CD14-positive monocyte (primary cell): ENCODE results near the gene CEBPE. TPM values are rescaled to one million over a fixed set of nuclear protein-coding genes. Genes with fewer than 3 reads are reported as not detected.

Experiments
- DNase-seq, 3 donors: peaks; one replicate each; pipeline ENCODE4 v3.0.0-alpha.2; 2011 to 2022
- H2AFZ ChIP-seq: 2 replicates; pipeline ENCODE4 v1.6.0; 2012; ENCODE audit warnings: mild to moderate bottlenecking, low read depth, low read length, inconsistent platforms; ENCODE audit not compliant: insufficient read depth, poor library complexity, severe bottlenecking
- H3K27ac ChIP-seq, 2 donors: 1 replicate in 1 of 2; 2 replicates in 1 of 2; pipeline ENCODE4 v1.5.1; 2012 to 2013; ENCODE audit warnings: low read length in 2 of 2, control low read depth in 1 of 2, inconsistent platforms in 1 of 2, low read depth in 1 of 2, mild to moderate bottlenecking in 1 of 2
- H3K27me3 ChIP-seq, 2 donors: one replicate each; pipeline versions ENCODE4 v1.6.0 to v1.6.1; 2011 to 2013; ENCODE audit warnings: low read length in 2 of 2; ENCODE audit not compliant: control insufficient read depth in 2 of 2, insufficient read depth in 2 of 2
- H3K36me3 ChIP-seq, 2 donors: replicated peaks in 1 of 2; 1 replicate in 1 of 2; 2 replicates in 1 of 2; pipeline versions ENCODE4 v1.5.1 to v1.6.1; 2012 to 2013; ENCODE audit warnings: low read length in 2 of 2, control low read depth in 1 of 2, inconsistent platforms in 1 of 2, mild to moderate bottlenecking in 1 of 2; ENCODE audit not compliant: insufficient read depth in 2 of 2, control insufficient read depth in 1 of 2
- H3K4me1 ChIP-seq, 2 donors: 1 replicate in 1 of 2; 2 replicates in 1 of 2; pipeline versions ENCODE4 v1.5.1 to v1.6.1; 2012 to 2013; ENCODE audit warnings: low read length in 2 of 2, control low read depth in 1 of 2, inconsistent platforms in 1 of 2, mild to moderate bottlenecking in 1 of 2, moderate library complexity in 1 of 2; ENCODE audit not compliant: insufficient read depth in 2 of 2, control insufficient read depth in 1 of 2
- H3K4me2 ChIP-seq: replicated peaks from 2 replicates; pipeline ENCODE3; 2012; ENCODE audit warnings: low read length, moderate library complexity, mild to moderate bottlenecking; ENCODE audit not compliant: poor library complexity, severe bottlenecking; ENCODE audit errors: extremely low read depth
- H3K4me3 ChIP-seq, 3 experiments: fragments of 200-600 bp in 1 of 3; sonication (generic) in 1 of 3; replicated peaks in 1 of 3; 1 replicate in 2 of 3; 2 replicates in 1 of 3; pipeline ENCODE4 v1.5.1; 2011 to 2013; ENCODE audit warnings: low read length in 3 of 3, mild to moderate bottlenecking in 3 of 3, control low read depth in 2 of 3, low read depth in 2 of 3, inconsistent platforms in 1 of 3, moderate library complexity in 1 of 3
- H3K79me2 ChIP-seq: 2 replicates; pipeline ENCODE4 v1.6.0; 2012; ENCODE audit warnings: mild to moderate bottlenecking, control low read depth, inconsistent platforms, low read length, moderate library complexity; ENCODE audit not compliant: insufficient read depth
- H3K9ac ChIP-seq: 2 replicates; pipeline ENCODE4 v1.6.0; 2017; ENCODE audit warnings: low read length, mild to moderate bottlenecking; ENCODE audit not compliant: insufficient read depth, poor library complexity, severe bottlenecking
- H3K9me3 ChIP-seq, 2 donors: replicated peaks in 1 of 2; 1 replicate in 1 of 2; 2 replicates in 1 of 2; pipeline versions ENCODE4 v1.5.1 to v1.6.1; 2012 to 2013; ENCODE audit warnings: low read length in 2 of 2, control low read depth in 1 of 2; ENCODE audit not compliant: control insufficient read depth in 1 of 2, insufficient read depth in 1 of 2
- H4K20me1 ChIP-seq: 2 replicates; pipeline ENCODE4 v1.6.0; 2012; ENCODE audit warnings: mild to moderate bottlenecking, low read length, control low read depth, moderate library complexity; ENCODE audit not compliant: insufficient read depth
- H3K27ac Mint-ChIP-seq, 7 donors: one replicate each; pipeline ENCODE4 v1.8.0; 2020; ENCODE audit warnings: mild to moderate bottlenecking in 7 of 7, mixed read lengths in 7 of 7, moderate library complexity in 6 of 7, inconsistent platforms in 2 of 7
- H3K27me3 Mint-ChIP-seq, 3 donors: one replicate each; pipeline ENCODE4 v1.8.0; 2021 to 2022; ENCODE audit warnings: low read depth in 3 of 3, mild to moderate bottlenecking in 3 of 3, mixed read lengths in 3 of 3, moderate library complexity in 3 of 3, inconsistent platforms in 1 of 3
- H3K36me3 Mint-ChIP-seq, 2 donors: one replicate each; pipeline ENCODE4 v1.8.0; 2020; ENCODE audit warnings: mixed read lengths in 2 of 2, inconsistent platforms in 1 of 2, mild to moderate bottlenecking in 1 of 2
- H3K4me1 Mint-ChIP-seq: one replicate; pipeline ENCODE4 v1.8.0; 2020; ENCODE audit warnings: mild to moderate bottlenecking, mixed read lengths
- H3K4me3 Mint-ChIP-seq, 2 donors: one replicate each; pipeline ENCODE4 v1.8.0; 2020; ENCODE audit warnings: mild to moderate bottlenecking in 2 of 2, mixed read lengths in 2 of 2, moderate library complexity in 1 of 2
- H3K9me3 Mint-ChIP-seq, 7 donors: one replicate each; pipeline ENCODE4 v1.8.0; 2020 to 2022; ENCODE audit warnings: mixed read lengths in 7 of 7, mild to moderate bottlenecking in 6 of 7, moderate library complexity in 6 of 7, inconsistent platforms in 2 of 7
- CTCF ChIP-seq: fragments of 200-600 bp; IDR thresholded peaks from one replicate; pipeline ENCODE4 v1.8.0; 2022; ENCODE audit warnings: antibody characterized with exemption, mild to moderate bottlenecking
- WGBS: methylation state at CpG from one replicate; pipeline ENCODE4 v1.1.5; 2013; ENCODE audit warnings: missing lambda C conversion rate; ENCODE audit not compliant: insufficient coverage; 5-methylcytosine and 5-hydroxymethylcytosine counted together
- intact Hi-C, 2 donors: fragments of 100-400 bp; cut with micrococcal nuclease; formaldehyde crosslinking; loops; one replicate each; pipeline versions ENCODE4 v1.15.0 to v1.15.1; 2023
- polyA plus RNA-seq, 3 donors: library from polyadenylated mRNA; depleted of rRNA in 1 of 3; unstranded in 2 of 3; stranded (reverse) in 1 of 3; fragments of 300-500 nt in 2 of 3; fragments of >200 nt in 1 of 3; fragmentation: Illumina TruSeq in 2 of 3; gene quantifications; 1 replicate in 2 of 3; 2 replicates in 1 of 3; pipeline ENCODE4 v1.2.3, GENCODE V29; 2012 to 2021

The CEBPE gene
- polyA plus RNA-seq, 3 donors = 0.73 to 1.5 (median 1.3) TPM

GRCh38 chr14:23123419-23123818, 4.4 kb upstream of the CEBPE start:
- H3K36me3 ChIP-seq = no peaks in the 10 kb centered on the region
- DNase-seq = no peak
- H3K36me3 Mint-ChIP-seq = no peaks in the 10 kb centered on the region
- peaks cover 39% of the 10 kb centered on the region for H3K4me1 Mint-ChIP-seq
- no peak overlapping the region for H3K9ac ChIP-seq
- H4K20me1 ChIP-seq = no peaks in the 10 kb centered on the region
- no peak overlapping the region for H3K4me3 ChIP-seq
- H3K4me1 ChIP-seq = peaks cover 23 to 31% of the 10 kb centered on the region in 2 donors
- no peak overlapping the region for H3K27ac Mint-ChIP-seq
- H2AFZ ChIP-seq = peak overlapping the region; percentile 2
- 79% methylated on average over 4 of the region's 8 CpGs for WGBS
- H3K4me2 ChIP-seq = no peak overlapping the region
- no peaks in the 10 kb centered on the region for H3K9me3 ChIP-seq
- H3K4me3 Mint-ChIP-seq = no peak overlapping the region
- no peak for TF ChIP-seq CTCF
- no peaks in the 10 kb centered on the region for H3K27me3 ChIP-seq
- H3K9me3 Mint-ChIP-seq = peaks cover 0 to 2% (median 0%) of the 10 kb centered on the region in 7 donors
- peaks cover 0 to 2% (median 0%) of the 10 kb centered on the region in 3 donors for H3K27me3 Mint-ChIP-seq
- intact Hi-C loops = no loop called here
- peaks cover 13% of the 10 kb centered on the region for H3K79me2 ChIP-seq
- H3K27ac ChIP-seq = no peak overlapping the region

GRCh38 chr14:23122086-23122485, 3.0 kb upstream of the CEBPE start:
- intact Hi-C loops = no loop called here
- Histone ChIP-seq H3K4me1 (peaks cover 36 to 40% of the 10 kb centered on the region in 2 donors), H3K9me3 (no peaks in the 10 kb centered on the region), H4K20me1 (no peaks in the 10 kb centered on the region), H2AFZ (no peak overlapping the region), H3K36me3 (no peaks in the 10 kb centered on the region), H3K4me3 (no peak overlapping the region), H3K79me2 (peaks cover 26% of the 10 kb centered on the region), H3K4me2 (no peak overlapping the region), H3K9ac (no peak overlapping the region), H3K27me3 (no peaks in the 10 kb centered on the region), H3K27ac (no peak overlapping the region)
- Mint-ChIP-seq H3K36me3 (no peaks in the 10 kb centered on the region), H3K27ac (no peak overlapping the region), H3K27me3 (peaks cover 0 to under 1% (median 0%) of the 10 kb centered on the region in 3 donors), H3K4me3 (no peak overlapping the region), H3K4me1 (peaks cover 47% of the 10 kb centered on the region), H3K9me3 (peaks cover 0 to 2% (median 0%) of the 10 kb centered on the region in 7 donors)
- DNase-seq = no peak
- TF ChIP-seq CTCF = no peak
- WGBS = 90% methylated on average over 2 of the region's 6 CpGs
